Neural progenitor cell (in vitro differentiated cells): ENCODE data around the gene PRKAG2. TPM values are rescaled to one million over a fixed set of nuclear protein-coding genes. Genes with fewer than 3 reads are reported as not detected.

ENCODE experiments used
- DNase-seq: peaks from one replicate; pipeline ENCODE4 v3.0.0-alpha.2; 2016; ENCODE audit warnings: low spot score
- H2AFZ ChIP-seq: fragments of 200-600 bp; sonication (generic); replicated peaks from 2 replicates; pipeline ENCODE4 v1.6.1; 2016; ENCODE audit warnings: antibody characterized with exemption
- H3F3A ChIP-seq: fragments of 200-600 bp; sonication (generic); 2 replicates; pipeline ENCODE4 v1.6.1; 2016; ENCODE audit warnings: antibody characterized with exemption, low read depth
- H3K27ac ChIP-seq: fragments of 200-600 bp; sonication (generic); 2 replicates; pipeline ENCODE4 v1.5.1; 2016; ENCODE audit warnings: mild to moderate bottlenecking
- H3K27me3 ChIP-seq: fragments of 200-600 bp; sonication (generic); 2 replicates; pipeline ENCODE4 v1.6.1; 2016; ENCODE audit warnings: mild to moderate bottlenecking, moderate library complexity
- H3K36me3 ChIP-seq: fragments of 200-600 bp; sonication (generic); 2 replicates; pipeline ENCODE4 v1.5.1; 2016
- H3K4me1 ChIP-seq: fragments of 200-600 bp; sonication (generic); 2 replicates; pipeline ENCODE4 v1.6.1; 2016; ENCODE audit warnings: mixed run types
- H3K4me2 ChIP-seq: fragments of 200-600 bp; sonication (generic); 2 replicates; pipeline ENCODE4 v1.6.1; 2016
- H3K4me3 ChIP-seq: fragments of 200-600 bp; sonication (generic); 2 replicates; pipeline ENCODE4 v1.5.1; 2016
- H3K79me2 ChIP-seq: fragments of 200-600 bp; sonication (generic); 2 replicates; pipeline ENCODE4 v1.6.1; 2016; ENCODE audit warnings: low read depth
- H3K9ac ChIP-seq: fragments of 200-600 bp; sonication (generic); 2 replicates; pipeline ENCODE4 v1.6.1; 2016
- H3K9me3 ChIP-seq: fragments of 200-600 bp; sonication (generic); 2 replicates; pipeline ENCODE4 v1.5.1; 2016; ENCODE audit warnings: low read depth
- H4K20me1 ChIP-seq: fragments of 200-600 bp; sonication (generic); 2 replicates; pipeline ENCODE4 v1.6.1; 2016; ENCODE audit warnings: low read depth
- H3K27ac Mint-ChIP-seq: 3 replicates; pipeline ENCODE4 v1.8.0; 2021; ENCODE audit warnings: mixed read lengths
- H3K27me3 Mint-ChIP-seq: 2 replicates; pipeline ENCODE4 v1.8.0; 2022; ENCODE audit warnings: low read depth, mild to moderate bottlenecking, inconsistent platforms, moderate library complexity, mixed read lengths; ENCODE audit not compliant: insufficient read depth
- H3K36me3 Mint-ChIP-seq: 3 replicates; pipeline ENCODE4 v1.8.0; 2021; ENCODE audit warnings: mixed read lengths
- H3K4me1 Mint-ChIP-seq: 3 replicates; pipeline ENCODE4 v1.8.0; 2021; ENCODE audit warnings: mixed read lengths
- H3K4me3 Mint-ChIP-seq: 3 replicates; pipeline ENCODE4 v1.8.0; 2021; ENCODE audit warnings: mild to moderate bottlenecking, moderate library complexity, mixed read lengths
- H3K9me3 Mint-ChIP-seq: 3 replicates; pipeline ENCODE4 v1.8.0; 2020; ENCODE audit warnings: mixed read lengths
- CTCF ChIP-seq: fragments of 200-600 bp; sonication (generic); IDR thresholded peaks from 2 replicates; pipeline ENCODE4 v1.5.1; 2017; ENCODE audit warnings: antibody characterized with exemption, mild to moderate bottlenecking
- EZH2 ChIP-seq: fragments of 200-600 bp; sonication (generic); IDR thresholded peaks from 2 replicates; pipeline ENCODE4 v1.6.1; 2017; ENCODE audit warnings: antibody characterized with exemption, mild to moderate bottlenecking, moderate library complexity
- EZH2phosphoT487 ChIP-seq: fragments of 200-600 bp; sonication (generic); IDR thresholded peaks from 2 replicates; pipeline ENCODE4 v1.6.1; 2017; ENCODE audit warnings: antibody characterized with exemption
- small RNA-seq: library from RNA; depleted of rRNA; stranded (forward); fragments of <200 nt; gene quantifications from one replicate; pipeline ENCODE3, GENCODE V24; 2015
- total RNA-seq: library from RNA; depleted of rRNA; stranded (reverse); fragments of >200 nt; gene quantifications from 2 replicates; pipeline ENCODE4 v1.2.3, GENCODE V29; 2015; ENCODE audit warnings: low replicate concordance

Gene PRKAG2
- total RNA-seq, 1 donor from 2014 or later, result 11.4 TPM

- no peaks in the 10 kb centered on the region for H3K27me3 Mint-ChIP-seq
- Histone ChIP-seq H3K9ac (no peak overlapping the region), H4K20me1 (peaks cover 91% of the 10 kb centered on the region), H3K4me1 (peaks cover 19% of the 10 kb centered on the region), H3K27ac (no peak overlapping the region), H3K36me3 (no peaks in the 10 kb centered on the region), H3F3A (peaks cover 10% of the 10 kb centered on the region), H3K4me2 (no peak overlapping the region), H3K4me3 (no peak overlapping the region), H2AFZ (no peak overlapping the region), H3K9me3 (no peaks in the 10 kb centered on the region), H3K27me3 (no peaks in the 10 kb centered on the region), H3K79me2 (peaks cover 100% of the 10 kb centered on the region)
- H3K27ac Mint-ChIP-seq, result no peak overlapping the region
- peaks cover 2% of the 10 kb centered on the region for H3K4me1 Mint-ChIP-seq
- TF ChIP-seq EZH2phosphoT487 (no peak), CTCF (no peak), EZH2 (no peak)
- peaks cover 48% of the 10 kb centered on the region for H3K36me3 Mint-ChIP-seq
- H3K4me3 Mint-ChIP-seq, result no peak overlapping the region
- no peak for DNase-seq
- peaks cover 48% of the 10 kb centered on the region for H3K9me3 Mint-ChIP-seq
These were observed 369.1 kb downstream of the PRKAG2 start for GRCh38 chr7:151507806-151508205.

GRCh38 chr7:151506901-151507382 lies 370.0 kb downstream of the PRKAG2 start:
- Mint-ChIP-seq H3K4me1 (peaks cover 2% of the 10 kb centered on the region), H3K4me3 (no peak overlapping the region), H3K36me3 (peaks cover 49% of the 10 kb centered on the region), H3K27ac (no peak overlapping the region), H3K9me3 (peaks cover 46% of the 10 kb centered on the region), H3K27me3 (no peaks in the 10 kb centered on the region)
- H3K4me3 ChIP-seq, result no peak overlapping the region
- H3K27ac ChIP-seq, result no peak overlapping the region
- H3K27me3 ChIP-seq, result no peaks in the 10 kb centered on the region
- no peaks in the 10 kb centered on the region for H3K9me3 ChIP-seq
- H3K4me1 ChIP-seq, result peaks cover 19% of the 10 kb centered on the region
- H3K36me3 ChIP-seq, result no peaks in the 10 kb centered on the region
- TF ChIP-seq CTCF (peak; percentile 41), EZH2phosphoT487 (no peak), EZH2 (no peak)
- DNase-seq, result no peak
- peaks cover 100% of the 10 kb centered on the region for H3K79me2 ChIP-seq
- H3F3A ChIP-seq, result peaks cover 10% of the 10 kb centered on the region
- H2AFZ ChIP-seq, result no peak overlapping the region
- H4K20me1 ChIP-seq, result peaks cover 91% of the 10 kb centered on the region
- H3K4me2 ChIP-seq, result peak overlapping the region; percentile 24
- H3K9ac ChIP-seq, result no peak overlapping the region

Small RNA genes lying within 50 kb of the gene (small RNA-seq; reads per million reads assigned to genes)
- gene RF00019 (not detected), gene RNU6-604P (not detected)

Other genes with a start within 250 kb of the PRKAG2 start
- gene GALNTL5, start 79.3 kb upstream of the PRKAG2 start, total RNA-seq, result not detected in 2 replicates
- gene GALNT11, start 148.6 kb upstream of the PRKAG2 start, total RNA-seq, result 60.4 and 65.5 TPM in 2 replicates